HG03064 (cell line): ENCODE results near the gene CYP26B1.
"Not testable (repeated sequence)": the region's sequence is repeated elsewhere in the genome, so short reads cannot be mapped to it uniquely, and the experiment has no call there.

Experiments
- ATAC-seq: cut with Tn5 transposase; IDR thresholded peaks from one replicate; pipeline ENCODE4 v1.9.1; 2021; ENCODE audit warnings: low read depth; ENCODE audit not compliant: unreplicated experiment

CYP26B1 gene

DNA sequence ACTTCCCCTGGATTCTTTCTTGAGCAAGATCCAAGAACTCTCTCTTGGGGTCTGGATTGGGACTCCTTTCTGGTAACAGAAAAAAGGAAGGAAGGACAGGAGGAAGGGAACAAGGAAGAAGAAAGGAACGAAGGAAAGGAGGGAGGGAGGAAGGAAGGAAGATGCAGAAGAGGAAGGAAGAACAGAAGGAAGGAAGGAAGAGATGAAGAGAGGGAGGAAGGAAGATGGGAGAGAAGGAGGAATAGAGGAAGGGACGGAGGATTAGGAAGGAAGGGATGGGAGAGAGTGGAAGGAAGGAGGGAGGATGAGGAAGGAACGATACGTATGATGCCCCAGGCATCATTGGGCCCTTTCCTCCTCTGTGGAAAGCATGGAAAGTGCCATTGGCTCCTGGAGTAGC lies 58.6 kb downstream of the CYP26B1 start:
- no peak for ATAC-seq

- not testable (repeated sequence) for ATAC-seq
These were observed 60.6 kb downstream of the CYP26B1 start for GRCh38 chr2:72086871-72087633.

DNA sequence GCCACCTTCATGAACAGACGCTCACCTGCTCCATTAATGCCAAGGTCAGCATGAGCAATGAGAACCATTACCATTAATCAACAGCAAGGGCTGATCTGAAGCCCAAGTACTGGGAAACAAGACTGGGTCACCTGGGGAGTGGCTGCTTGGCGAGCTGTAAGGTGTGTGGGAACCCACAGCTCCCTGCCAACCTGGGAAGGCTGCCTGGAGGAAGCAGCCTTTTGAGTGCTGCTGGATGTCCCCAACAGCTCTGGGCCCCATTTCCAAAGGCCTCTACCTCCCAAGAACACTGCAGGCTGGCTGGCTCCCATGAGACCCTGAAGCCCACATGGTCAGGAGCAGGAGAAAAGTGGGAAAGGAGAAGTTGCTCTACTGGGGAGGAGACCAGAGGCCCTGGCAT lies 62.1 kb downstream of the CYP26B1 start:
- ATAC-seq: no peak

DNA sequence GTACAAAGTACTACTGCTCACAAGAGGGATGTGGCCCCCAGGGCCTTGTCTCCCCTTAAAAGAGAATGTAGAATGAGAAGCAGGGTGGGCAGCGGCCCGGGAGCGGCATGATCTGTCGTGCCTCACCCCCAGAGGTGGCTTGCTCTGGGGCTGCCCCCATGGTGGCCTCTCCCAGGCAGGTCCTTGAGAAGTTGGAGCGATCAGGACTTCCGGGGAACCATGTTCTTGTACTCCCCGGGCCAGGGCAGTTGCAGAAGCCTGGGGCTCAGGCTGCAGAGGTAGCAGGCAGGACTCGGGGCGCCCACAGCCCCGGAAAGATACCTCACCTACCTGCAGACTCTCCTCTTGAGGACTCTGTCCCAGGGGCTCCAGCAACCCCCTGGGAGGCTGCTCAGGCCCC lies 62.6 kb downstream of the CYP26B1 start:
- no peak for ATAC-seq

- ATAC-seq: no peak
These were observed 63.1 kb downstream of the CYP26B1 start for GRCh38 chr2:72084584-72084976.

GRCh38 chr2:72083751-72084583 lies 63.7 kb downstream of the CYP26B1 start:
- ATAC-seq: no peak

DNA sequence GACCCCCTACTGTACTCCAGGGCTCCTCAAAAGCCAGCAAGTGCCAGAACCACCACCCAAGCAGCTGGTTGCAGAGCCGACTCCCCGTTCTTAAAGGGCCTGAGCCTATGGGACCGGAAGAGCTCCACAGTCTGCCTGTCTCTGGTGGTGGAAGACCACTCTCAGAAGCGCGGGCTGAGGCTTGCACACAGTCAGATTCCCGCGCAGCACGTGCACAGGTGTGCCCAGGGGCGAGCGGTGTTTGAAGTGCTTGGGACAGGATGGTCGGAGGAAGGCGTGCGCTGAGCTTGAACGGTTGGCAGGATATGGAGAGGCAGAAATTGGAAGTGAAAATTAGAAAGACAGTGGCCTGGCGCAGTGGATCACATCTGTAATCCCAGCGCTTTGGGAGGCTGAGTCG lies 64.8 kb downstream of the CYP26B1 start:
- no peak for ATAC-seq

DNA sequence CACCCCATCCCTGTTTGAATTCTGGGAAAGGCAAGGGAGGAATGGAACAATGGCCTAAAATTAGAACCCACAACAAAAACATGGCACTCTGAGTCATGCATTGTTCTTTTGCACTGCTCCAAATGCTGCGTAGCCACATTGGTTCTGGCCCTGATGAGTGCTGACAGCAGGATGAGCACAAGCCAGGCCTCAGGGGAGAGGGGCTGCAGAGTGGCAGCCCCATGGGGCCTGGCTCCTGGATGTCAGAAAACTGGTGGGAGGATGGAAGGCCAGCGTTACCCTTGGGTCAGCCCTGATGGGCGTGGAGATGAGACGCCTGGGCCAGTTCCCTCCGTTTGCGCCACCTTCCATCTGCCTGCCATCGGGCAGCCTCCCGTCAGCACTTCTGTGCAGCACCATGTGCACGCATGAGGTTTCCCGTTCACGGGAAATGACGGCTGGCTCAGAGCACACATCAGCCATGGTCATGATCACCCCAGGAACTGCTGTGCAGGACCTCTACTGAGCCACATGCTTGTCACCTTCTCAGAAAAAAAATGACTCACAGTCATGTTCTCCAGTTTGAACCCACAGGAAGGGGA lies 65.6 kb downstream of the CYP26B1 start:
- no peak for ATAC-seq

GRCh38 chr2:72081451-72081850 lies 66.2 kb downstream of the CYP26B1 start:
- ATAC-seq: no peak

DNA sequence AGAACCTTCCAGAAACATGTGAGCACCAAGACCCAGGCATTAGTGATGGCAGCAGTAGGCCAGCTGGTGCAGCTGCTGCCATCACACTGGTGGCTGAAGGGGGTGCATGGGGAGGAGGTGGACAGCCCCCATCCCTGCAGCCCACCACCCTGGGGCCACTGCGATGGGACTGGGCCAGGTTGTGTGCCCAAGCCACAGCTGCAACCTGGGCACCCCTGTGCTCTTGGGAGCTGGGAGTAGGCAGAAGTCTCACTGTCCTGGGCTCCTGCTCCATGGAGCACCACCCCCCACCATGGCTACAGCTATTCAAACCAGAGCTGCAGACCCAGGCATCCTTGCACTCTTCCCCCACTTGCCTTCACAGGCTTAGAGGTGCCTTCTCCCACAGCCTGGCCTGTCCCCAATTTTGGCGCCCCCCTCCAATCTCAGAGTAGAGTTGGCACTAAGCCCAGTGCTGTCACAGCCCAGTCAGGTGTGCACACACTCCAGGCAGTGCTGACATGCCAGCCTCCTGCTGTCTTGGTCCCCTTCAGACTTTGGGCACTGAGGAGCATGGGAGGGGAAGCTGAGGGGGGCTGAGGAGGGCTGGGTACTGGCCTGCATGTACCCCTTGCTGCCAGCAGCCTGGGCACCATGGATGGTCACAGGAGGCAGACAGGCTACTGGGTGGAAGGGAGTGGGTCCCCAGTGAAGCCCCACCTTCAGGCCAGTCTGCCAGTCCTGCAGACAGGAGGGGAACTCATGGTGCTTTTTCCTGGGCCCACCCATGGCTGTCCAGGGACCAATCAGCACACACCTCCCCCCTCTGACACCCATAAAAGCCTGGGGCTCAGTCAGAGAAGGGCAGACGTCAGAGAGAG lies 67.1 kb downstream of the CYP26B1 start:
- no peak for ATAC-seq
